Activated naive CD4-positive, alpha-beta T cell treated with anti-CD3 and anti-CD28 coated beads, Interleukin-2, amount 50 U/mL, for 16 hours (primary cell): ENCODE results near the gene MALRD1.

Source experiments
- DNase-seq: peaks from one replicate; pipeline ENCODE4 v3.0.0-alpha.2; 2020

Gene MALRD1

GRCh38 chr10:19385846-19386450 lies 337.3 kb downstream of the MALRD1 start:
- no peak for DNase-seq

- DNase-seq = no peak
Measured at GRCh38 chr10:19408924-19409323, 360.3 kb downstream of the MALRD1 start.

- no peak for DNase-seq
Measured at GRCh38 chr10:19411119-19411518, 362.5 kb downstream of the MALRD1 start.

- no peak for DNase-seq
Measured at GRCh38 chr10:19412531-19412930, 363.9 kb downstream of the MALRD1 start.

GRCh38 chr10:19416164-19416563 lies 367.6 kb downstream of the MALRD1 start:
- no peak for DNase-seq

- DNase-seq = no peak
Measured at GRCh38 chr10:19417740-19418139, 369.1 kb downstream of the MALRD1 start.

GRCh38 chr10:19421674-19422073 lies 373.1 kb downstream of the MALRD1 start:
- DNase-seq = no peak

GRCh38 chr10:19426034-19426433 lies 377.4 kb downstream of the MALRD1 start:
- DNase-seq = no peak

- DNase-seq = no peak
Measured at GRCh38 chr10:19431622-19432351, 383.2 kb downstream of the MALRD1 start.

GRCh38 chr10:19449860-19450259 lies 401.3 kb downstream of the MALRD1 start:
- DNase-seq = no peak

GRCh38 chr10:19451356-19451755 lies 402.8 kb downstream of the MALRD1 start:
- DNase-seq = no peak

- no peak for DNase-seq
Measured at GRCh38 chr10:19451937-19452336, 403.3 kb downstream of the MALRD1 start.

GRCh38 chr10:19453967-19454366 lies 405.4 kb downstream of the MALRD1 start:
- no peak for DNase-seq

GRCh38 chr10:19461588-19461987 lies 413.0 kb downstream of the MALRD1 start:
- DNase-seq = no peak

- no peak for DNase-seq
Measured at GRCh38 chr10:19466709-19467108, 418.1 kb downstream of the MALRD1 start.

- DNase-seq = no peak
Measured at GRCh38 chr10:19468413-19468812, 419.8 kb downstream of the MALRD1 start.

- DNase-seq = no peak
Measured at GRCh38 chr10:19469521-19469920, 420.9 kb downstream of the MALRD1 start.

- DNase-seq = no peak
Measured at GRCh38 chr10:19479854-19480253, 431.3 kb downstream of the MALRD1 start.

- no peak for DNase-seq
Measured at GRCh38 chr10:19480353-19480752, 431.8 kb downstream of the MALRD1 start.

- DNase-seq = no peak
Measured at GRCh38 chr10:19483421-19483820, 434.8 kb downstream of the MALRD1 start.

- no peak for DNase-seq
Measured at GRCh38 chr10:19488592-19489280, 440.1 kb downstream of the MALRD1 start.

- DNase-seq = no peak
Measured at GRCh38 chr10:19491166-19491565, 442.6 kb downstream of the MALRD1 start.

- DNase-seq = no peak
Measured at GRCh38 chr10:19493917-19494316, 445.3 kb downstream of the MALRD1 start.

- DNase-seq = no peak
Measured at GRCh38 chr10:19497026-19497425, 448.4 kb downstream of the MALRD1 start.
